NCI-H82 (cell line): ENCODE data around the gene DEFB121.

Experiments
- DNase-seq: peaks from one replicate; lab custom pipeline; 2025; lab: John Stamatoyannopoulos, UW

Gene DEFB121

DNA sequence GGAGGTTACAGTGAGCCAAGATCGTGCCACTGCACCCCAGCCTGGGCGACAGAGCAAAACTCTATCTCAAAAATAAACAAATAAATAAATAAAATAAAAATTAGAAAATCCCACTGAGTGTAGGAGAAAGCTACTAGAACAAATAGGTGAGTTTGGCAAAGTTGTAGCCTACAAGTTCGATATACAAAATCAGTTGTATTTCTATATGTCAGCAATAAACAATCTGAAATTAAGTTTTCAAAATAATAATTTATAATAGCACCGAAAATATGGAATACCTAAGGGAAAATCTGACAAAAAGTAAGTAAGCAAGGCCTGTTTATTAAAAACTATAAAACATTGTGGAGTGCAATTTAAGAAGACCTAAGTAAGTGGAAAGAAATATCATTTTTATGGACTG lies 42.7 kb downstream of the DEFB121 start:
- no peak for DNase-seq

DNA sequence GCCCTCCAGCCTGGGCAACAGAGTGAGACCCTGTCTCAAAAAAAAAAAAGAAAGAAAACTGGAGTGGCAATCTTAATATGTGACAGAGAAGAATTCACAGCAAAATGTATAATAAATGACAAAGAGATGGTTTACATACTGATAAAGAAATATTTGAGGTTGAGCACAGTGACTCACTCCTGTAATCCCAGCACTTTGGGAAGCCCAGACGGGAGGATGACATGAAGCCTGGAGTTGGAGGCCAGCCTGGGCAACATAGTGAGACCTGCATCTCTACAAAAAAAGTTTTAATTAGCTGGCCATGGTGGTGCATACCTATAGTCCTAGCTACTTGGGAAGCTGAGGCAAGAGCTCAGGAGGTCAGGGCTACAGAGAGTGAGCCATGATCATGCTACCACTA lies 50.0 kb downstream of the DEFB121 start:
- DNase-seq, result no peak
